GM12875 (cell line): Measurements from ENCODE around the gene C2orf78.

Experiments used
- H3K4me3 ChIP-seq: one replicate; pipeline ENCODE4 v1.5.1; 2011; ENCODE audit warnings: low read depth, low read length, control low read depth
- CTCF ChIP-seq: IDR thresholded peaks from 2 replicates; pipeline ENCODE4 v1.5.1; 2011; ENCODE audit warnings: low read depth, mild to moderate bottlenecking, control low read depth, inconsistent platforms, low read length, moderate library complexity, borderline replicate concordance; ENCODE audit not compliant: insufficient read depth

Gene C2orf78

DNA sequence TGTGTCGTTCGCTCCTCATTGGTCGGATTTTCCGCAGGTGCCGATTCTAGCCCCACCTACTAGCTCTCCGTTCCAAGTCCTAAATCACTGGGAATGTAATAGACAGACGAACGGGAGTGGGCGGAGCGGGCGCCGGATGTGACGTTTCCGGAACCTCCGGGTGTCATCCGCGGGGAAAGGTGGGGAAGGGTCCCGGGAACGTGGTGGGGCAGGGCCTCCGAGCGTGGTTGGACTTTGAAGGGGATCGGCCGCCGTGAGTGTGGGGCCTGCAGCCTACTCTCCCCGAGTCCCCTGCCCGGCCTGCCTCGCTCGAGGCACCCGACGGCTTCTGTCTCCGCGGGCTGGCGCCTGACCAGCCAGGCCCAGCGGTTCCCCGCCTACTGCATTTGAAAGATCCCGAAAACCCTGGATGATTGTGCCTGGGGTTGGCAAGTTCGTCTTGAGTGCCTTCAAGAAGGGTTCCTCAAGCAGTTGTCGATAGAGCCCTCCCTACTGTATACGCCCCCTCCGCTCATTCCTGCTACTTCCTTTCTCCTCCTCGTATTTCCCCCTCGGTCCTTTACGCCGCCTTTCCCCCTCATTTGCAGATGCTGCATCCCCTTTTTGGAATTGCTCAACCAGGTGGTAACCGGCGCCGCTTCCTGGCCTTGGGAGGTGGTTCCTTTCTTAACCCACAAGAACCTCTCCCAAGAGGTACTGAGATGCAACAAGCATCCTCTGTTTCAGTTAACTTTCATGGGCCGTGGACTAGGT lies 45.0 kb downstream of the C2orf78 start, which contains the start of gene STAMBP:
Gene STAMBP, plus strand, starts transcription at position 144 of the 753 bp plus-strand sequence. CDS start 1,896 bp downstream, outside the sequence.
- no peak for TF ChIP-seq CTCF
- H3K4me3 ChIP-seq, result peak within 1 kb of the TSS; percentile 90

DNA sequence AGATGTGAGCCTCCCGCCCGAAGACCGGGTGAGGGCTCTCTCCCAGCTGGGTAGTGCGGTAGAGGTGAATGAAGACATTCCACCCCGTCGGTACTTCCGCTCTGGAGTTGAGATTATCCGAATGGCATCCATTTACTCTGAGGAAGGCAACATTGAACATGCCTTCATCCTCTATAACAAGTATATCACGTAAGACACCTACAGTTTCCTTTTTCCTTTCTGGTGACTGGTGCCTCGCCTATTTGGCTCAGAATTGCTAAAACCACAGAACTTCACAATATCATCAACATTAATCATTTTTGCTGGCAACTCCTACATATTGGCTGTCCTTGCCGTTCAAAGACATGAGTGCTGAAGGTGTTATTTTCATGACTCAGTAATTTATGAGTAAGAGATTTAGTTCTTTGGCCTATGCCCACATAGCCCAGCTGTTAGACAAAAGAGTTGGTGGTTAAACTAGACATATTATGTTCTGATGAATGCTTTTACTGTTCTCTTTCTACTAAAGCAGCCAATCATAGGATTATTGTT lies 47.0 kb downstream of the C2orf78 start:
- no peak overlapping the region for H3K4me3 ChIP-seq
- TF ChIP-seq CTCF, result no peak

DNA sequence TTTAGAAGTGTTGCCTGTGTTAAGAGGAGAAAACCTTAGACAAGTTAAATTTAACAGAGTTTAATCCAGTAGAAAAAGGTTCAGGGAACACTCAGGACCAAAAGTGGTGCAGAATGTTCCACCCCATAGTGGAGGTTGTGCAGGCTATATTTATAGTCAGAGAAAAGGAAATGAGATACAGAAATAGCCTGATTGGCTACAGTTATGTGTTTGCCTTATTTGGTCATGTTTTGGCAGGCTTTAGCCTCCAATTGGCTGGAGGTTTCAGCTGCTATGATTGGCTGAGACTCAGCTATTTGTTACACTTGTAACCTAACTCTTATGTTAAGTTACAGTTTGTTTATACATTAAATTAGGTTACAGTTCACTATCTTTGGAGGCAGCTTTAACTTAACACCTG lies 48.9 kb downstream of the C2orf78 start:
- TF ChIP-seq CTCF, result no peak
- no peak overlapping the region for H3K4me3 ChIP-seq

DNA sequence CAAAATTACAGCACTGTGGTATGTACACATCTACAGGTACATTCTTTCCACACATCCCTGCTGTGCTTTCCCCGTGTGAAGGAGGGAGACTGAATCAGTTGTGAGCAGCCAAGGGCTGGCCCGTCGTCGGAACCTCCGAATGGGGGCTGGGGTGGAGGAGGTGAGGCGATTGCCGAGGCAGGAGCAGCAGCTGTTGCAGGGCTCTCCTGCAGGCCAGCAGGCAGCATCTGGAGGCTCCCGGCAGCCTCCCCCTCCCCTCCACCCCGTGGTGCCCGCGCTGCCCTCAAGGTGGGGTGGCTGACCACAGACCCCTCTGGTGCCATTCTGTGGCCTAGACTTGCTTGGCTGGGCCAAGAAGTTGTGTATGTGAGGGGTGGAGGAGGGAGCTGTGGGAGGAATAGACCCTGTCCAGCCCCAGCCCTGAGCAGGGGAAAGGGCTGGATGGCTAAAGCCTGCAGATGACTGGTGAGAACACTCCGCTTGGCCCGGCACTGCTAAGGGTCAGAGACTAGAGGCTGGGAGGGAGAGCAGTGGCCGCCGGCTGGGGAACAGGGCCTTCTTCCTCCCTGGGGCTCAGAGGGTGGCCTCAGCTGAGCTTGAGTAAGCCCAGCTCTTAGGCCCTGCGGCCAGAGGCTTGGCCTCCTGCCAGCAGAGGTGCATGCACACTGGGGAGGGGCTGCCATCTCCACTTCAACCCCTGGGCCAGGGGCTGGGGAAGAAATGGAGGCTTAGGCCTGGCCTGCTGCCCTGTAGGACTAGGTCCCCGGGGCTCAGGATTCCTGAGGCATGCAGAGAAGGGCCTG lies 52.4 kb downstream of the C2orf78 start:
- H3K4me3 ChIP-seq, result no peak overlapping the region
- no peak for TF ChIP-seq CTCF

DNA sequence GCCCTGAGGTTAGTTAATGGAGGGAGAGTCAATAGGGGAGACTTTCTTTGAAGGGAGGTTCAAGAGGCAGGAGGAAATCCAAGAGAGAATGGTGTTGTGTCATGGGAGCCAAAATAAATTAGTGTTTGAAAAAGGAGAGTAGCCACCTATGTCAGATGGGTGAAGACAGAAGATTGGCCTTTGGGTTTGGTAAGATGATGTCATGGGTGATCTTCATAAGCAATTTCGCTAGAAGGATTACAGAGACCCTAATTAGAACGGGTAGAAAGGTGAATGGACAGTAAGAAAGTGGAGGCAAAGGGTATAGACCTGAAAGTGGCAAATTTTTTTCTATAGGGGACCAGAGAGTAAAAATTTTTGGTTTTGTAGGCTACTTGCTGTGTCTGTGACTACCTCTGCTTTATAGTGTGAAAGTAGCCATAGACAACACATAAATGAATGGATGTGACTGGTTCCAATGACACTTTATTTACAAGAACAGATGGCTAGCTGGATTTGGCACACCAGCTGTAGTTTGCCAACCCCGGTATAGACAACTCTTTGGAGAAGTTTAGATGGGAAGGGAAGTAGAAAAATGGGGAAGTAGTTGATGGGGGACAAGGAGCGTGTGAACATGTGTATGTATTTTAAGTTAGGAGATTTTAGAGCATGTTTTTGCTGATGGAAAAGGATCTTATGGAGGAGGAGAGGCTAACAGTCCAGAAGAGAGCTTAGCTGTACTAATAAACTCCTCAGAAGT lies 54.0 kb downstream of the C2orf78 start:
- TF ChIP-seq CTCF, result no peak

DNA sequence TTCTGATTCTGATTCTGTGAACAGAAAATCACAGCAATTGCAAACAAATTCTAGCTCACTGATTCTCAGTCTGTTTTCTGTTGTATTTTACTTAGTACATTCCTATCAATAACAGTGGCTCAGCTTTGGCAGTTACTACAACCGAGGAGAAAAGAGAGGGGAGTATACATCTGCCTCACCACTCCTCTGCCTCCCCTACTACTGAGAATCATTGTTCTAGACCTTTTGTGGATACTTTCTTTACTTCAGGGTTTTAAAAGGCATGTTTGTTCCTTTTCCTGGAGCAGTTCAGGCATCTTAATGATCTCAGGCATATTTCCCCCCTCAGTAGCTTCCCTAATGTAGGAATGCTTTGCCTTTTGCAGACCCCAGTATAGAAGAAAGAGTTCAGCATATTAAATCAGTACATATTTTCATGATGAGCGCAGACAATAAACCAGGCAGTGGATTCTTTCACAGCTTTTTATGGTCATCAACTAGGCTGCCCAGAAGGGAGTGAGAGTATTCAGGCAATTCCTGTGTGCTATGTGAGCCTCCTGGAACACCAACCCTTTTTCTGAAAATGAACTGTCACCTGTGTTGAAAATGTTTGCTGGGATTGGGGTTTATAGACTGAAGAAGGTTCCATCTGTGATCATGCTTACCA lies 55.0 kb downstream of the C2orf78 start:
- H3K4me3 ChIP-seq, result no peak overlapping the region
- no peak for TF ChIP-seq CTCF

More for the DNA sequence above, 54.0 kb downstream of the C2orf78 start:
- no peak overlapping the region for H3K4me3 ChIP-seq
